T-helper 2 cell treated with Interferon-gamma antibody and Interleukin-4, amounts not matched to agents 5 μg/mL and 100 μg/mL, for 36 hours (primary cell): ENCODE results near the gene IFT80.
A peak's percentile ranks its signal among the peaks of the same experiment; 100 is the strongest.

Experiments used
- DNase-seq: peaks from one replicate; pipeline ENCODE4 v3.0.0; 2021; ENCODE audit warnings: low spot score
- H3K27ac Mint-ChIP-seq: one replicate; pipeline ENCODE4 v1.8.0; 2021; ENCODE audit warnings: mild to moderate bottlenecking, mixed read lengths
- H3K27me3 Mint-ChIP-seq: one replicate; pipeline ENCODE4 v1.8.0; 2021; ENCODE audit warnings: low read depth, mixed read lengths
- H3K36me3 Mint-ChIP-seq: one replicate; pipeline ENCODE4 v1.8.0; 2021; ENCODE audit warnings: low read depth, mixed read lengths
- H3K4me1 Mint-ChIP-seq: one replicate; pipeline ENCODE4 v1.8.0; 2021; ENCODE audit warnings: low read depth, mixed read lengths
- H3K4me3 Mint-ChIP-seq: one replicate; pipeline ENCODE4 v1.8.0; 2022; ENCODE audit warnings: mild to moderate bottlenecking, moderate library complexity, mixed read lengths
- H3K9me3 Mint-ChIP-seq: one replicate; pipeline ENCODE4 v1.8.0; 2021; ENCODE audit warnings: mixed read lengths

IFT80 gene

GRCh38 chr3:160409812-160410610 is 11.0 kb upstream of the IFT80 start:
- Mint-ChIP-seq H3K27me3 (no peaks in the 10 kb centered on the region), H3K9me3 (no peaks in the 10 kb centered on the region), H3K36me3 (peaks cover 56% of the 10 kb centered on the region), H3K4me3 (no peak overlapping the region), H3K27ac (peak overlapping the region; percentile 65), H3K4me1 (peaks cover 36% of the 10 kb centered on the region)
- no peak for DNase-seq

- Mint-ChIP-seq H3K4me1 (peaks cover 36% of the 10 kb centered on the region), H3K27ac (peak overlapping the region; percentile 84), H3K36me3 (peaks cover 60% of the 10 kb centered on the region), H3K4me3 (peak overlapping the region; percentile 99), H3K9me3 (no peaks in the 10 kb centered on the region), H3K27me3 (peaks cover 4% of the 10 kb centered on the region)
- DNase-seq: no peak
Observed at GRCh38 chr3:160403796-160404470, 4.9 kb upstream of the IFT80 start.

GRCh38 chr3:160403028-160403545 is 4.1 kb upstream of the IFT80 start:
- Mint-ChIP-seq H3K27me3 (peaks cover 4% of the 10 kb centered on the region), H3K27ac (peak overlapping the region; percentile 88), H3K36me3 (peaks cover 53% of the 10 kb centered on the region), H3K4me3 (peak overlapping the region; percentile 99), H3K4me1 (peaks cover 34% of the 10 kb centered on the region), H3K9me3 (no peaks in the 10 kb centered on the region)
- no peak for DNase-seq

- H3K36me3 Mint-ChIP-seq: peaks cover 48% of the 10 kb centered on the region
- no peak for DNase-seq
- H3K27me3 Mint-ChIP-seq: peaks cover 4% of the 10 kb centered on the region
- no peaks in the 10 kb centered on the region for H3K9me3 Mint-ChIP-seq
- peak overlapping the region; percentile 99 for H3K4me3 Mint-ChIP-seq
- peaks cover 31% of the 10 kb centered on the region for H3K4me1 Mint-ChIP-seq
- peak overlapping the region; percentile 88 for H3K27ac Mint-ChIP-seq
Observed at GRCh38 chr3:160402221-160403027, 3.4 kb upstream of the IFT80 start.

GRCh38 chr3:160401291-160402095 is 2.5 kb upstream of the IFT80 start:
- DNase-seq: no peak
- no peaks in the 10 kb centered on the region for H3K9me3 Mint-ChIP-seq
- peak overlapping the region; percentile 99 for H3K4me3 Mint-ChIP-seq
- H3K4me1 Mint-ChIP-seq: peaks cover 36% of the 10 kb centered on the region
- H3K36me3 Mint-ChIP-seq: peaks cover 48% of the 10 kb centered on the region
- peaks cover 4% of the 10 kb centered on the region for H3K27me3 Mint-ChIP-seq
- peak overlapping the region; percentile 99 for H3K27ac Mint-ChIP-seq

- DNase-seq: peak; percentile 15
- peaks cover 4% of the 10 kb centered on the region for H3K27me3 Mint-ChIP-seq
- H3K4me3 Mint-ChIP-seq: peak overlapping the region; percentile 99
- peaks cover 43% of the 10 kb centered on the region for H3K36me3 Mint-ChIP-seq
- peak overlapping the region; percentile 99 for H3K27ac Mint-ChIP-seq
- H3K9me3 Mint-ChIP-seq: no peaks in the 10 kb centered on the region
- H3K4me1 Mint-ChIP-seq: peaks cover 40% of the 10 kb centered on the region
Observed at GRCh38 chr3:160400702-160401150, 1.7 kb upstream of the IFT80 start.

GRCh38 chr3:160400030-160400701 is 1.1 kb upstream of the IFT80 start:
- Mint-ChIP-seq H3K27me3 (peaks cover 4% of the 10 kb centered on the region), H3K4me1 (peaks cover 44% of the 10 kb centered on the region), H3K4me3 (peak overlapping the region; percentile 99), H3K9me3 (no peaks in the 10 kb centered on the region), H3K36me3 (peaks cover 43% of the 10 kb centered on the region), H3K27ac (peak overlapping the region; percentile 99)
- DNase-seq: peak; percentile 34

- H3K9me3 Mint-ChIP-seq: no peaks in the 10 kb centered on the region
- H3K36me3 Mint-ChIP-seq: peaks cover 33% of the 10 kb centered on the region
- H3K4me3 Mint-ChIP-seq: peak overlapping the region; percentile 99
- H3K4me1 Mint-ChIP-seq: peaks cover 34% of the 10 kb centered on the region
- no peak for DNase-seq
- peaks cover 4% of the 10 kb centered on the region for H3K27me3 Mint-ChIP-seq
- peak overlapping the region; percentile 99 for H3K27ac Mint-ChIP-seq
Observed at GRCh38 chr3:160398820-160399124, 253 bp downstream of the IFT80 start.

GRCh38 chr3:160395297-160395696 is 3.7 kb downstream of the IFT80 start:
- no peaks in the 10 kb centered on the region for H3K9me3 Mint-ChIP-seq
- peaks cover 34% of the 10 kb centered on the region for H3K4me1 Mint-ChIP-seq
- no peak overlapping the region for H3K4me3 Mint-ChIP-seq
- no peak overlapping the region for H3K27ac Mint-ChIP-seq
- H3K27me3 Mint-ChIP-seq: peaks cover 4% of the 10 kb centered on the region
- peaks cover 6% of the 10 kb centered on the region for H3K36me3 Mint-ChIP-seq
- no peak for DNase-seq

GRCh38 chr3:160394009-160394392 is 5.0 kb downstream of the IFT80 start:
- Mint-ChIP-seq H3K36me3 (peaks cover 1% of the 10 kb centered on the region), H3K9me3 (no peaks in the 10 kb centered on the region), H3K4me1 (peaks cover 30% of the 10 kb centered on the region), H3K4me3 (no peak overlapping the region), H3K27me3 (no peaks in the 10 kb centered on the region), H3K27ac (no peak overlapping the region)
- DNase-seq: no peak

GRCh38 chr3:160393346-160394008 is 5.5 kb downstream of the IFT80 start:
- Mint-ChIP-seq H3K4me3 (no peak overlapping the region), H3K27me3 (no peaks in the 10 kb centered on the region), H3K9me3 (no peaks in the 10 kb centered on the region), H3K4me1 (peaks cover 27% of the 10 kb centered on the region), H3K27ac (no peak overlapping the region), H3K36me3 (peaks cover 1% of the 10 kb centered on the region)
- no peak for DNase-seq

- Mint-ChIP-seq H3K36me3 (peaks cover 3% of the 10 kb centered on the region), H3K27ac (no peak overlapping the region), H3K4me3 (no peak overlapping the region), H3K4me1 (peaks cover 22% of the 10 kb centered on the region), H3K27me3 (no peaks in the 10 kb centered on the region), H3K9me3 (no peaks in the 10 kb centered on the region)
- no peak for DNase-seq
Observed at GRCh38 chr3:160392798-160393197, 6.2 kb downstream of the IFT80 start.
